T-helper 1 cell treated with Interleukin-12 subunit alpha and Interleukin-12 subunit beta and Interleukin-4 antibody, amounts not matched to agents 30 ng/mL and 1 ng/mL, for 36 hours (primary cell): Measurements from ENCODE around the gene SURF1. TPM values are rescaled to one million over a fixed set of nuclear protein-coding genes. Genes with fewer than 3 reads are reported as not detected.

Experiments used
- intact Hi-C: fragments of 100-400 bp; cut with micrococcal nuclease; formaldehyde crosslinking; loops from one replicate; pipeline ENCODE4 v1.15.1; 2024
- total RNA-seq: library from RNA; stranded (reverse); gene quantifications from 2 replicates; pipeline ENCODE4 v1.2.3, GENCODE V29; 2022

The SURF1 gene
- total RNA-seq, 1 donor from 2014 or later = 46.9 TPM

DNA sequence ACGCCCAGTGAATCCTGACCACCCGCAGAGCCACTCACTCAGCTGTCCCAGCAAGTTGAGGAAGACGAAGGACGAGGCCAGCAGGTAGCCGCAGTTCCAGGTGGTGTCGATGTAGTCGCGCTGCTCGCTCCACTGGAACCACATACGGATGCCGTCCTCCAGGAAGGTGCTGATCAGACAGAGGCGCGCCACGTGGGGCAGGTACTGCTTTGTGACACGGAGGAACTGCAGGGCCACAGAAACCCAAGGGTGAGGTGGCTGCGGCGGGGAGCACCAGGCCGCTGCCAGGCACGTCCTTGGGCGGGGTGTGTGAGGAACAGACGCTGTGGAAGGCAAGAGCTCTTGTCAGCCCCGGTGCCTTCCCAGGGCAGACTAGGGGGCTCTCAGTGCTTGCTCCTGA is 10.9 kb upstream of the SURF1 start:
- intact Hi-C loops = no loop called here

- intact Hi-C loops = no loop called here
Measured at GRCh38 chr9:133366435-133366834, 10.1 kb upstream of the SURF1 start.

- intact Hi-C loops = no loop called here
Measured at GRCh38 chr9:133362359-133363044, 6.2 kb upstream of the SURF1 start.

- intact Hi-C loops = no loop called here
Measured at GRCh38 chr9:133361507-133362092, 5.3 kb upstream of the SURF1 start.

DNA sequence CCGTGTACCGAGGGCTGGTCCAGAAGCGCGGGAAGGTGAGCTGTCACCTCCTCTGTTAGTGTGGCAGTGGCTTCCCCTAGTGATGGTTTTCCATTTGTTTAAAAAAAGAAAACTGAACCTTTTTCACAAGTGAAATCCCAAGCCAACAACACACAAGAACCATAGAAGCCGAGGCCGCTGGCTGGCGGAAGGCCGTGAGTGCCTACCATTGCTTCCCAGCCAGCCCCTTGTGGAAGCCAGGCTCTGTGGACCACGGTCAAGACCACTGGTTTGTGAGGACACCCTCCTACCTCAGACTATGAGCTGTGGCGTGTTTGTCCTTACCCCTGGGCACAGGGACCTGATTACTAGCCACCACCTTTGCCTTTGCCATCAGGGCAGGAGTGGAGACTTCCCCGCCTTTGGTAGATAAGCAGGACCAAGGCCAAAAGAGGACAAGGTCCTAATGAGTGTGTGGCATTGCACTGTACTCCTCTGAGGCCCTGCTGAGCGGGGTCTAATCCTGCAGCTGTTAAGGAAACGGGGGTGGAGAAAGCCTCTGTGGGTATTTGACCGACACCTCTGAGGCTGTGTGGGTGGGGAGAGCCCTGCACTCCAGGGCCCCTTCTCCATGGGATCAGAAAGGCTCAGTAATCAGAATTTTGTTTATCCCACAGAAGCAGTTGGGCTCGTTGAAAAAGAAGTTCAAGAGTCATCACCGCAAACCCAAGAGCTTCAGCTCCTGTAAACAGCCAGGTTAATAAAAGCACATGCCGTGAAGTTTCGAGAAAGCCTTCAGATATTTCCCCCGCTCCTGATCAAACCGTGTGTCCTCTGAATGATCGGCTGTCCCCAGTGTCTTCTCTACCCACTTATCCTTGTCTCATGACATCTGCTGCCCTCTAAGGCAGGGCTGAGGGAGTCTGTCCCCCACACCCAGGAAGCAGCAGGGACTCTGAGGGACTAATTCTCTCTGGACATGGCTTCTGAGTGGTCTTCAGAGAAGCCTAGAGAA is 4.4 kb upstream of the SURF1 start:
- intact Hi-C loops = no loop called here

GRCh38 chr9:133359399-133360175 is 3.3 kb upstream of the SURF1 start:
- intact Hi-C loops = loop anchor here (5.0 kb wide), 1 partner anchor 1007 kb away; the partner anchor contains the start of gene SETX

- intact Hi-C loops = loop anchor here (5.0 kb wide), 1 partner anchor 1005 kb away; the partner anchor contains the start of gene SETX
Measured at GRCh38 chr9:133357656-133358055, 1.4 kb upstream of the SURF1 start.

DNA sequence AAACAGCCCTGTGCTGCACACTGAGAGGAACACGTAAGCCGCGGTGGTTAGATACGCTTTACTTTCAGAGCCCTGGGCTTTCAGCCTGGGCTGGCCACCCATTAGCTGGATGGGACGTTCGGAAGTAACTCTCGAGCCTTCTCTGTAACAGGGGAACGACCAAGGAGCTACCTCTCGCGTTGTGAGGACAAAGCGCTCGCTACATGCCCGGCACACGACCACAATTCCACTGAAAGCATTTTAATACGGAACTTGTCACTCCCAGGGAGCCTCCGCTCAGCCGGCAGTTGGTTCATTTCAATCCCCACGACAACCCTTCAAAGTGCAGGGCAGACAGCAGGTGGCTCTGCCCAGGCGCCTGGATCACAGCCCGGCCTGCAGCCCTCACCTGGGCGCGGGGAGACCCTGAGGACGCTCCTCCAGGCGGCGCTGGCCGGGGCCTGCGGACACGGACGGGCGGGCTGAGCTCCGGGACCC is 368 bp downstream of the SURF1 start:
- intact Hi-C loops = loop anchor here (1.0 to 5.0 kb wide), 6 partner anchors 8 to 1004 kb away; partner anchors contain the start of genes GTF3C5, MED22, RPL7A and SETX

- intact Hi-C loops = loop anchor here (5.0 kb wide), 1 partner anchor 1002 kb away; the partner anchor contains the start of gene SETX
Measured at GRCh38 chr9:133354766-133355165, 1.5 kb downstream of the SURF1 start.

GRCh38 chr9:133353548-133353947 is 2.7 kb downstream of the SURF1 start:
- intact Hi-C loops = no loop called here

GRCh38 chr9:133352635-133353340 is 3.5 kb downstream of the SURF1 start:
- intact Hi-C loops = no loop called here

GRCh38 chr9:133351908-133352634 is 4.2 kb downstream of the SURF1 start:
- intact Hi-C loops = no loop called here

GRCh38 chr9:133351526-133351907 is 4.8 kb downstream of the SURF1 start:
- intact Hi-C loops = no loop called here

DNA sequence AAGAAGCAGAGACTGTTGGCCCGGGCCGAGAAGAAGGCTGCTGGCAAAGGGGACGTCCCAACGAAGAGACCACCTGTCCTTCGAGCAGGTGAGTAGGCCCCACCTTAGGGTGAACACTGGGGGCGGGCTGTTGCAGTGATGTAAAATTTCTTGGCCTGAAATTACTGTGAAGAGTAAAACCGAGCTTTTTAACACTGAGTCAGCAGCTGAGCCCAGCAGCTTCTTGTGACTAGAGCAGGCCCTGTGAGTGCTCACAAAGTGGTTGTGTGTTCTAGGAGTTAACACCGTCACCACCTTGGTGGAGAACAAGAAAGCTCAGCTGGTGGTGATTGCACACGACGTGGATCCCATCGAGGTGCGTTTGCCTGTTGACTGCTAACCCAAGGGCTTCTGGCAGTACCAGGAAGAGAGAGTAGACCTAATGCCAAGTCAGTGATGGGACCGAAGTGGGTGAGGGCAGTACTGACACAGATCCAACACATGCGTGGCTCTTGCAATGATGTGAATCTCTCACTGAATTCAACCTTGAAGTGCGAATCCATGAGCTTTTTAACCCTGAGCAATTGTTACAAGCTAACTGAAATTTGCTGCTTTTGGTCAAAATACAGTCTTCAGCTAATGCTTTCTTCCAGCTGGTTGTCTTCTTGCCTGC is 6.2 kb downstream of the SURF1 start:
- intact Hi-C loops = loop anchor here (2.0 to 10.0 kb wide), 4 partner anchors 135 to 717 kb away; partner anchors contain the start of genes BRD3 and TSC1

DNA sequence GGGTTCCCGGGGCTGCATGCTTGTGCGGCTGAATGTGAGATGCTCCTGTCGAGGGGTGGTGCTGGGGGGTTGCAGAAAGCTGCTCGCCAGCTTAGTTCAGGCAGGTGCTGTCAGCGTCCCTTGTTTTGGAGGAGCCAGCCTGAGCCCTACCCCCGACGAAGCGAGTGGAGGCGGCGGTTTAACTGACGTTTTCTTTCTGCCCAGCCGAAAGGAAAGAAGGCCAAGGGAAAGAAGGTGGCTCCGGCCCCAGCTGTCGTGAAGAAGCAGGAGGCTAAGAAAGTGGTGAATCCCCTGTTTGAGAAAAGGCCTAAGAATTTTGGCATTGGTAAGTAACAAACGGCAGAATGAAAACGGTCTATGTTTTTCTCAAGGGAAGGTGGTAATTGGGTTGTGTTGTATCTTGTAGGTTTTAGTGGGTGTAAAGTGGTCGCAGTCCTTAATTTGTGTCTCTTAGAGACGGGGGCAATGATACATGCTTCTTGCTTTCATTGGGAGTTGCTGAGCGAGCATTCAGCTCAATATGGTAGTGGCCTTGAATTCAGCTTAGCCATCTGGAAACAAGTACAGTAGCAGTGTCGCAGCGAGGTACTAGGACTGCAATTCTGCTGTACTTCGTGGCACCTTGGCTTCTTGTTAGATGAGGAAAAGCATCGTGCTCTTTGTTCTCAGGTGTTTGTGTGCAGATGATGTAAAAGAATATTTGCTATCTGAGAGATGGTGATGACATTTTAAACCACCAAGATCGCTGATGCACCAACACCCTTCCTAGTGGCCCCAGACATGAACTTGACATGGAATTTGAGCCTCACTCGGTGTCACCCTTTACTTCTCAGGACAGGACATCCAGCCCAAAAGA is 7.3 kb downstream of the SURF1 start:
- intact Hi-C loops = loop anchor here (1.0 to 10.0 kb wide), 11 partner anchors 7 to 718 kb away; partner anchors contain the start of genes BRD3, GTF3C5, REXO4 and STKLD1

DNA sequence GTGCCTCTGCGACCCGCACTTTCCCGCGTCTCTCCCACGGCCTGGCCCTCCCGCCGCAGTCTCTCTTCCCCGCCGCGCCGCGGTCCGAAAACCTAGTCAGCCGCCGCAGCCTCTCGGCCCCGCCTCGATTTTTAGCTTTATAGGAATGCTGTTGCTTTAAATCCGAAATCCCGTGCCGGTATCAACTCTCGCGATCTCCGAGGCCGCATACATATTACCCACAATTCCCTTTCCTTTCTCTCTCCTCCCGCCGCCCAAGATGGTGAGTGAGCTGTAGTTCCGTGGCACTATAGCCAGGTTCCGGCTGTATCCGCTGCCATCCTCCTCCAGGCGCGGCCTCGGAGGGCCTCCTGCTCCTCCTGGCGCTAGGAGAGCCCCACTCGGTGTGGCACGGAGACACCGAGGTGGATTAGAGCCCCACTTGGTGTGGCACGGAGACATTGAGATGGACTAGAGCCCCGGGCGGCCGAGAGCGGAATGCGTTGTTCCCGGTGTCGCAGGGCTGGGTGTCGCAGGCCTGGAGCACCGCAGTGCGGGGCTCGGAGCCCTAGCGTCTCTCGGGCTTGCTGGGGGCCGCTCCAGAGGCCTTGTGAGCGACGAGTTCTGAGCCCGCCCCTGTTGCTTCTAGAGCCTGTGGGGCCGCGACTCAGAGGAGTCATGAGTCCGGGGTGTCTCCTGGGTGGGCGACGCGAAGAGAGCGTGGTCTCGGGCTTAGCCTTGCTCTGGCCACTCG is 8.1 kb downstream of the SURF1 start, which contains the start of the genes MED22 and RPL7A:
TSS of gene MED22 (minus strand) at position 147 of the 733 bp plus-strand sequence. CDS start 1,469 bp downstream, outside the sequence.
TSS of gene RPL7A (plus strand) at position 234 of the 733 bp plus-strand sequence. CDS start at position 260, 26 bp downstream.
- intact Hi-C loops = loop anchor here (1.0 to 10.0 kb wide), 11 partner anchors 8 to 719 kb away; partner anchors contain the start of genes BRD3, GTF3C5, REXO4 and STKLD1
